A673 (cell line): Measurements from ENCODE around the gene SLC25A13. TPM values are rescaled to one million over a fixed set of nuclear protein-coding genes. Genes with fewer than 3 reads are reported as not detected.

ENCODE experiments used
- BruUV-seq: library from RNA; stranded (reverse); fragments of 400-500 nt; replicated peaks from 2 replicates; lab custom pipeline; 2021; lab: Mats Ljungman, UMichigan
- CTCF ChIA-PET: fragments of 300-600 bp; sonication (Branson Sonifier 250); formaldehyde crosslinking; loops from one replicate; lab custom pipeline; 2022; ENCODE audit warnings: antibody characterized with exemption; lab: Charles Lee
- POLR2A ChIA-PET: fragments of 300-600 bp; sonication (Branson Sonifier 250); formaldehyde crosslinking; loops from one replicate; lab custom pipeline; 2022; ENCODE audit warnings: antibody characterized with exemption; ENCODE audit not compliant: low non-redundant PET; lab: Charles Lee
- DNase-seq: peaks from one replicate; pipeline ENCODE4 v3.0.0-alpha.2; 2015; ENCODE audit warnings: low spot score
- H3K27ac ChIP-seq: fragments of 200-600 bp; sonication (generic); 2 replicates; pipeline ENCODE4 v1.5.1; 2016; ENCODE audit warnings: mixed run types, low read depth, mild to moderate bottlenecking, mixed read lengths, antibody characterized with exemption, low read length; ENCODE audit not compliant: poor library complexity, severe bottlenecking
- H3K27me3 ChIP-seq: fragments of 200-600 bp; sonication (generic); replicated peaks from 2 replicates; pipeline ENCODE4 v1.6.1; 2017; ENCODE audit warnings: mixed run types, low read depth, mild to moderate bottlenecking, mixed read lengths, antibody characterized with exemption, low read length; ENCODE audit not compliant: insufficient read depth, poor library complexity
- H3K36me3 ChIP-seq: fragments of 200-600 bp; sonication (generic); 2 replicates; pipeline ENCODE4 v1.6.1; 2016; ENCODE audit warnings: mixed run types, mild to moderate bottlenecking, mixed read lengths, antibody characterized with exemption, low read length; ENCODE audit not compliant: insufficient read depth, poor library complexity, severe bottlenecking
- H3K4me1 ChIP-seq: fragments of 200-600 bp; sonication (generic); 2 replicates; pipeline ENCODE4 v1.6.1; 2017; ENCODE audit warnings: mixed run types, mild to moderate bottlenecking, mixed read lengths, antibody characterized with exemption, low read length; ENCODE audit not compliant: insufficient read depth, poor library complexity, severe bottlenecking
- H3K4me3 ChIP-seq: fragments of 200-600 bp; sonication (generic); 2 replicates; pipeline ENCODE4 v1.5.1; 2016; ENCODE audit warnings: low read depth, mixed run types, mild to moderate bottlenecking, mixed read lengths, low read length; ENCODE audit not compliant: poor library complexity, severe bottlenecking
- H3K9me3 ChIP-seq: fragments of 200-600 bp; sonication (generic); 2 replicates; pipeline ENCODE4 v1.6.1; 2016; ENCODE audit warnings: mixed run types, low read depth, mild to moderate bottlenecking, mixed read lengths, antibody characterized with exemption, low read length; ENCODE audit not compliant: poor library complexity, severe bottlenecking
- EZH2 ChIP-seq: fragments of 200-600 bp; sonication (generic); IDR thresholded peaks from 2 replicates; pipeline ENCODE4 v1.6.1; 2017; ENCODE audit warnings: borderline replicate concordance, low read depth, mild to moderate bottlenecking, mixed read lengths, antibody characterized with exemption, low read length; ENCODE audit not compliant: poor library complexity, severe bottlenecking
- intact Hi-C: fragments of 100-400 bp; cut with micrococcal nuclease; formaldehyde crosslinking; loops from one replicate; pipeline ENCODE4 v1.10.0; 2022; ENCODE audit not compliant: unreplicated experiment
- total RNA-seq: library from RNA; stranded (reverse); gene quantifications from 2 replicates; pipeline ENCODE4 v1.2.3, GENCODE V29; 2021
- TF ChIP-seq, protein P1 (sequence below): fragments of 300-800, 200-600 bp; sonication (generic); conservative IDR thresholded peaks from 2 replicates; pipeline ENCODE4 v1.5.1; 2017; ENCODE audit warnings: low read depth, mild to moderate bottlenecking, antibody characterized with exemption, low read length, moderate library complexity, mixed read lengths

SLC25A13 gene
- total RNA-seq, 1 experiment from 2014 or later, result 22.7 TPM

DNA sequence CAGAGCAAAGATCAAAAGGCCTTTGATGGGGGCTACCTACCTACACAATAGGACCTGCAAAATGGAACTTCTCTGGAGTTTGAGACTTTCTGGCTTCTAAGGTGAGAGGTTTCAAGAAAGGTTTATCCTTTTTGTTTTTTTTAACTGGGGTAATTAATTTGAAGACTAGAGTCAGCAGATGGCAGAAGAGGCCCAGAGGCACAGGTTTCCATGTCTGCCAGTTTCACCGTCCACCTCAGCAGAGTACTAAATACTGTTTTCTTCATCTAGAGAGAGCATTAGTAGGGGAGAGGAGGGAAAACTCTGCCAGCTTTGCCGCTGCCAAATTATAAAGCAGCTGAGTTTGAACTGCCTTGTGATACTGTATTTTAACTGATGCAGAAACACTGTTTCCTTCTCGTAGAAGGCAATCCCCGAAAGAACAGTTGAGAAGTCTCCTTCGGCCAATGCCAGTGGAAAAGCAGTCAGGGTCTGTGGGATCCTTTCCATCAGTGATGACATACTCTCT, 138.7 kb downstream of the SLC25A13 start:
- BruUV-seq, result no TSS peak
- Histone ChIP-seq H3K27ac (no peak overlapping the region), H3K4me3 (no peak overlapping the region), H3K36me3 (no peaks in the 10 kb centered on the region), H3K4me1 (peaks cover 12% of the 10 kb centered on the region), H3K9me3 (no peaks in the 10 kb centered on the region), H3K27me3 (no peaks in the 10 kb centered on the region)
- ChIA-PET POLR2A (no interaction called here), CTCF (no interaction called here)
- intact Hi-C loops, result no loop called here
- TF ChIP-seq, protein P1, sequence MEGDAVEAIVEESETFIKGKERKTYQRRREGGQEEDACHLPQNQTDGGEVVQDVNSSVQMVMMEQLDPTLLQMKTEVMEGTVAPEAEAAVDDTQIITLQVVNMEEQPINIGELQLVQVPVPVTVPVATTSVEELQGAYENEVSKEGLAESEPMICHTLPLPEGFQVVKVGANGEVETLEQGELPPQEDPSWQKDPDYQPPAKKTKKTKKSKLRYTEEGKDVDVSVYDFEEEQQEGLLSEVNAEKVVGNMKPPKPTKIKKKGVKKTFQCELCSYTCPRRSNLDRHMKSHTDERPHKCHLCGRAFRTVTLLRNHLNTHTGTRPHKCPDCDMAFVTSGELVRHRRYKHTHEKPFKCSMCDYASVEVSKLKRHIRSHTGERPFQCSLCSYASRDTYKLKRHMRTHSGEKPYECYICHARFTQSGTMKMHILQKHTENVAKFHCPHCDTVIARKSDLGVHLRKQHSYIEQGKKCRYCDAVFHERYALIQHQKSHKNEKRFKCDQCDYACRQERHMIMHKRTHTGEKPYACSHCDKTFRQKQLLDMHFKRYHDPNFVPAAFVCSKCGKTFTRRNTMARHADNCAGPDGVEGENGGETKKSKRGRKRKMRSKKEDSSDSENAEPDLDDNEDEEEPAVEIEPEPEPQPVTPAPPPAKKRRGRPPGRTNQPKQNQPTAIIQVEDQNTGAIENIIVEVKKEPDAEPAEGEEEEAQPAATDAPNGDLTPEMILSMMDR, result no peak
- TF ChIP-seq EZH2, result no peak
- no peak for DNase-seq

DNA sequence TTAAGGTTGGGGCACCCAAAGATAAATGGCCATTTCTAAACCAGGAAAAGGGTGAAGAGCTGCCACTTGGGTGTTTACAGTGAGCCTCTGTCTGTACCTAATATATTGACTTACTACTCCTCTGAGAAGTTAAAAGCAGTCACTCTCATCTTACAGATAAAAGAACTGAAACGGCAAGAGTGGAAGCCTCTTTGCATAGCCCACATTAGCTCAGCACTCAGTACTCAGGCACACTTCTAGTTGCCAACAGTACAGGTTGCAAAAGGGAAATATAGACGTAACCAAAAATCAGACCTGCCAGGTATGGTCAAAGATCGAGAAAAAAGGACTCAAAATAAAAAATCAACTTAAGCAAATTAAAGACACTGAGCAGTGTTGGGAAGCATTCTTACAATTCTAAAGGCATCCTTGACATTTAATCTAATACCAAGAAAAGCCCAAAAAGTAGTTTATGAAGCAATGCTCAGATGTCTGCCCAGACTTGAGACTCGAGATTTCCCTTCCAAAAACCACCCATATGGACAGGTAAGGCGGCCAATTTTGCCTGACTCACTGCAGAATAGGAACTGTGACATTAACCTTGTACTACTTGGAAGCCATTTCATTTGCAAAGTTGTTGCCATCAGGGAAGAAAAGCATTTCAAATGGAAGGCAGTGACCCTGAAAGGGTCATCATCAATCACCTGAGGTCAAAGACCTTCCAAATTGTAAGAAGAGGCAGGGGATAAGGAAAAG, 139.3 kb downstream of the SLC25A13 start:
- no peak for TF ChIP-seq EZH2
- TF ChIP-seq, protein P1, result no peak
- POLR2A ChIA-PET, result no interaction called here
- Histone ChIP-seq H3K4me3 (no peak overlapping the region), H3K4me1 (peaks cover 6% of the 10 kb centered on the region), H3K36me3 (no peaks in the 10 kb centered on the region), H3K27me3 (no peaks in the 10 kb centered on the region), H3K9me3 (no peaks in the 10 kb centered on the region), H3K27ac (no peak overlapping the region)
- intact Hi-C loops, result no loop called here
- no peak for DNase-seq
- CTCF ChIA-PET, result no interaction called here
- no TSS peak for BruUV-seq

DNA sequence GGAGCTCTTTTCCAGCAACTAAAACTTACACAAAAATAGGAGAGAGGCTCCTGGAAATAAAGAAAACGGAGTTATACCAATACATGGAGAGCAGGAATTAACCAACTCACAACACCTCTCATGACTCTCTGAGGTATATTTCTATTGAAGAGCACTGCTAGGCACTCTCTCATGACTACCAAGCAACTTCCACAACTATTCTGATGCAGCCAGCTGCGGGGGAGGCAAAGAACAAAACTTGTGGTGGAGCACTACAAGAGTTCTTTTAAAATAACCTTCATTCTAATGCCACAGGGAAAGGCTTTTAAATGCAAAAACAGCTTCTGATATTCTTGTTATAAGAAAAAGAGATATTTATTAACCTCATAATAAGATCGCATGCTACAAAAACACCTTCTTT, 140.7 kb downstream of the SLC25A13 start:
- Histone ChIP-seq H3K36me3 (no peaks in the 10 kb centered on the region), H3K27ac (no peak overlapping the region), H3K9me3 (no peaks in the 10 kb centered on the region), H3K4me1 (peaks cover 4% of the 10 kb centered on the region), H3K27me3 (no peaks in the 10 kb centered on the region), H3K4me3 (no peak overlapping the region)
- no peak for TF ChIP-seq EZH2
- TF ChIP-seq, protein P1, result no peak
- DNase-seq, result no peak
- ChIA-PET CTCF (no interaction called here), POLR2A (no interaction called here)
- no TSS peak for BruUV-seq
- intact Hi-C loops, result no loop called here
